Liver (tissue), 9 donors: Measurements from ENCODE around the gene IFT43. TPM values are rescaled to one million over a fixed set of nuclear protein-coding genes. Genes with fewer than 3 reads are reported as not detected.

Experiments used
- DNase-seq: peaks from one replicate; pipeline ENCODE4 v3.0.0-alpha.2; 2017; ENCODE audit warnings: low spot score
- H3K27ac ChIP-seq, 2 donors: one replicate each; pipeline ENCODE4 v1.7.0; 2013; ENCODE audit warnings: inconsistent platforms in 2 of 2, low read length in 2 of 2, control low read depth in 1 of 2, low read depth in 1 of 2, mild to moderate bottlenecking in 1 of 2
- H3K27me3 ChIP-seq, 4 donors: one replicate each; pipeline versions ENCODE4 v1.6.1 to v1.7.0; 2013; ENCODE audit warnings: low read length in 3 of 4, inconsistent platforms in 1 of 4, mild to moderate bottlenecking in 1 of 4, moderate library complexity in 1 of 4; ENCODE audit not compliant: control insufficient read depth in 4 of 4, insufficient read depth in 4 of 4
- H3K36me3 ChIP-seq, 4 donors: one replicate each; pipeline versions ENCODE4 v1.6.1 to v1.7.0; 2013; ENCODE audit warnings: low read length in 3 of 4, mild to moderate bottlenecking in 3 of 4, low read depth in 1 of 4, moderate library complexity in 1 of 4; ENCODE audit not compliant: control insufficient read depth in 4 of 4, insufficient read depth in 3 of 4
- H3K4me1 ChIP-seq, 4 donors: one replicate each; pipeline versions ENCODE4 v1.6.1 to v1.7.0; 2013; ENCODE audit warnings: low read length in 3 of 4, mild to moderate bottlenecking in 3 of 4, moderate library complexity in 1 of 4; ENCODE audit not compliant: control insufficient read depth in 4 of 4, insufficient read depth in 4 of 4
- H3K4me3 ChIP-seq, 3 donors: one replicate each; pipeline versions ENCODE4 v1.6.1 to v1.7.0; 2013; ENCODE audit warnings: low read length in 3 of 3, control low read depth in 1 of 3, low read depth in 1 of 3, mild to moderate bottlenecking in 1 of 3
- H3K9ac ChIP-seq, 2 donors: one replicate each; pipeline ENCODE4 v1.7.0; 2013; ENCODE audit warnings: low read length in 2 of 2, mild to moderate bottlenecking in 2 of 2, moderate library complexity in 2 of 2, control low read depth in 1 of 2, low read depth in 1 of 2
- H3K9me3 ChIP-seq, 4 donors: one replicate each; pipeline versions ENCODE4 v1.6.1 to v1.7.0; 2013; ENCODE audit warnings: low read length in 3 of 4; ENCODE audit not compliant: control insufficient read depth in 4 of 4
- CTCF ChIP-seq: fragments of 150-350 bp; IDR thresholded peaks from 2 replicates; pipeline ENCODE4 v1.5.1; 2017; ENCODE audit warnings: improper control_type of control experiment, low read depth, low read length; ENCODE audit not compliant: missing input control
- EGR1 ChIP-seq, 2 donors: IDR thresholded peaks; 2 replicates each; pipeline ENCODE4 v1.6.1; 2016 to 2018; ENCODE audit warnings: antibody characterized with exemption in 2 of 2, low read depth in 2 of 2
- FOXA1 ChIP-seq: IDR thresholded peaks from 2 replicates; pipeline ENCODE4 v1.6.1; 2016; ENCODE audit warnings: antibody characterized with exemption
- FOXA2 ChIP-seq: IDR thresholded peaks from 2 replicates; pipeline ENCODE4 v1.6.1; 2016; ENCODE audit warnings: antibody characterized with exemption
- GABPA ChIP-seq, 2 donors: IDR thresholded peaks in 1 of 2; conservative IDR thresholded peaks in 1 of 2; 2 replicates each; pipeline ENCODE4 v1.6.1; 2016; ENCODE audit warnings: antibody characterized with exemption in 2 of 2, mild to moderate bottlenecking in 1 of 2, moderate library complexity in 1 of 2
- HNF4A ChIP-seq, 2 donors: conservative IDR thresholded peaks; 2 replicates each; pipeline ENCODE4 v1.6.1; 2016; ENCODE audit warnings: antibody characterized with exemption in 2 of 2, mild to moderate bottlenecking in 2 of 2
- HNF4G ChIP-seq: IDR thresholded peaks from 2 replicates; pipeline ENCODE4 v1.6.1; 2016; ENCODE audit warnings: antibody characterized with exemption
- JUND ChIP-seq, 2 donors: IDR thresholded peaks; 2 replicates each; pipeline ENCODE4 v1.6.1; 2016; ENCODE audit warnings: antibody characterized with exemption in 2 of 2
- NR2F2 ChIP-seq: IDR thresholded peaks from 2 replicates; pipeline ENCODE4 v1.6.1; 2016; ENCODE audit warnings: antibody characterized with exemption
- RAD21 ChIP-seq, 2 donors: IDR thresholded peaks; 2 replicates each; pipeline ENCODE4 v1.6.1; 2016; ENCODE audit warnings: antibody characterized with exemption in 2 of 2, mild to moderate bottlenecking in 2 of 2
- SP1 ChIP-seq: IDR thresholded peaks from 2 replicates; pipeline ENCODE4 v1.6.1; 2018; ENCODE audit warnings: antibody characterized with exemption, mild to moderate bottlenecking
- TAF1 ChIP-seq: conservative IDR thresholded peaks from 2 replicates; pipeline ENCODE4 v1.6.1; 2016; ENCODE audit warnings: antibody characterized with exemption, mild to moderate bottlenecking
- YY1 ChIP-seq: IDR thresholded peaks from 2 replicates; pipeline ENCODE4 v1.6.1; 2016; ENCODE audit warnings: antibody characterized with exemption, mild to moderate bottlenecking
- WGBS: extraction: QIAGEN DNeasy Blood & Tissue Kit; methylation state at CpG from one replicate; pipeline ENCODE4 v1.1.7; 2013; 5-methylcytosine and 5-hydroxymethylcytosine counted together
- polyA plus RNA-seq, 2 donors: library from polyadenylated mRNA; stranded (reverse) in 1 of 2; unstranded in 1 of 2; fragments of 200-250 nt in 1 of 2; fragments of >200 nt in 1 of 2; fragmentation: Nextera tagmentation in 1 of 2; extraction: Ambion mirVana in 1 of 2; gene quantifications; one replicate each; pipeline versions ENCODE4 v1.2.1 to v1.2.3, GENCODE V29; 2013 to 2015
- total RNA-seq, 2 donors: library from RNA; depleted of rRNA; stranded (reverse); fragments of >200 nt; gene quantifications; one replicate each; pipeline ENCODE4 v1.2.3, GENCODE V29; 2014
- TF ChIP-seq, protein P1 (sequence below): IDR thresholded peaks from 2 replicates; pipeline ENCODE4 v1.6.1; 2016; ENCODE audit warnings: antibody characterized with exemption
- TF ChIP-seq, protein P2 (sequence below): IDR thresholded peaks from 2 replicates; pipeline ENCODE4 v1.6.1; 2016; ENCODE audit warnings: antibody characterized with exemption
- TF ChIP-seq, protein P3 (sequence below): IDR thresholded peaks from 2 replicates; pipeline ENCODE4 v1.6.1; 2016; ENCODE audit warnings: antibody characterized with exemption, mild to moderate bottlenecking
- TF ChIP-seq, protein P4 (sequence below): IDR thresholded peaks from 2 replicates; pipeline ENCODE4 v1.6.1; 2016; ENCODE audit warnings: antibody characterized with exemption
- donor health status: healthy.
- donor health status: healthy.
- donor health status: healthy.
- donor health status: healthy.
- donor health status: healthy.

IFT43 gene
- total and polyA plus RNA-seq, 4 donors: 7.8 to 33.6 (median 19.3) TPM

DNA sequence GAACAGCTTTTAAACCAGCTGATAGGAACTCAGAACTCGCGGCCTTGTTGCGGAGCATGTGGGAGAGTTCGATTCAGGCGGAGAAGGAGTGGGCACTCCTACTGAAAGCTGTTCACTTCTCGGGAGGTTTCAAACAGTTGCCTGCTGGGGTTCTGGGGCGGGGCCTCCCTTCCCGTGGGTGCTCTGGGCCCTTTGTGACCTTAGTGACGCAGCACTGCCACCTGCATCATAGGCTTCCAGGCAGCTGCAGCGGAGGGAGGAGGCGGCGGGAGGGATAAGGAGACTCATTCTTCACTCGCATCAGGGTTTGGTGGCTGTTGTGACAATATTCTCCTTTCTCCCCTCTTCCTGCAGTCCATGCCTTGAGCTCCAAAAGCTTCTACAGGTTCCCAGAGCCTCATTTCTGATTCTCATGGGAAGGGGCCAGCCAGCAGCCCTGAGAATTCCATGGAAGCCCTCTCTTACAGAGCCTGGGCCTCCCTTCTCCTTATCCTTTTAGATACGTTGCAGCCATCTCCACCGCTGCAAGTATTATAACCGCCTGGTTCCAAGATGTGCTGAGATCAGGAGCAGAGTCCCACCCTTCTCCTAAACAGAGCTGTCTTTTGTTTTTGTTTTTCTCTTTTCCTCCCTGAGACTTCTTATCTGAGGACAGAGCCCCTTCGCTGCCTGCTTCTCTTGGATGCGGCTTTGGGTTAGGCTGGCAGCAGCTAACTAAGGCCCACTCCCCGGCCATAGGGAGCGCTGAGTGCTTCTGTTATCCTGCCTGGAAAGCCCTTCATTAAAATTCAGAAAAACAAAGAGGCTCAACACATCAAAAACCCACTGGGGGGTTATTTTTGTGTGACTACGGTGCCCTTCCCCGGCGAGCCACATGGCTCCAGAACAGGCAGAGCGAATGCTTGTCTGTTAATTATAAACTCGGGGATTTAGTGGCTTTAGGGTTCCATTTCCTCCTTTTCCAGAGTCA, 98.5 kb downstream of the IFT43 start:
- no peaks in the 10 kb centered on the region for H3K9me3 ChIP-seq
- 89% methylated on average over 25 of the region's 25 CpGs for WGBS
- no peak overlapping the region for H3K4me3 ChIP-seq
- no peaks in the 10 kb centered on the region for H3K27me3 ChIP-seq
- TF ChIP-seq EGR1 (IDR thresholded peaks at IDR 0.05; ENCODE audit: low read depth in 2 of 2): no peak
- TF ChIP-seq, protein P1, sequence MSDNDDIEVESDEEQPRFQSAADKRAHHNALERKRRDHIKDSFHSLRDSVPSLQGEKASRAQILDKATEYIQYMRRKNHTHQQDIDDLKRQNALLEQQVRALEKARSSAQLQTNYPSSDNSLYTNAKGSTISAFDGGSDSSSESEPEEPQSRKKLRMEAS: no peak
- H3K27ac ChIP-seq: no peak overlapping the region
- H3K36me3 ChIP-seq: peaks cover 2 to 9% (median 6%) of the 10 kb centered on the region in 4 donors
- no peak overlapping the region for H3K9ac ChIP-seq
- H3K4me1 ChIP-seq: no peaks in the 10 kb centered on the region
- DNase-seq: no peak

- no peak overlapping the region for H3K27ac ChIP-seq
- H3K9me3 ChIP-seq: no peaks in the 10 kb centered on the region
- H3K4me1 ChIP-seq: no peaks in the 10 kb centered on the region
- H3K27me3 ChIP-seq: no peaks in the 10 kb centered on the region
- no peak overlapping the region for H3K4me3 ChIP-seq
- H3K36me3 ChIP-seq: peaks cover 2 to 9% (median 6%) of the 10 kb centered on the region in 4 donors
- H3K9ac ChIP-seq: no peak overlapping the region
- DNase-seq: no peak
- TF ChIP-seq HNF4A (conservative IDR thresholded peaks at IDR 0.05) (no peak), FOXA2 (no peak), HNF4G (no peak), EGR1 (IDR thresholded peaks at IDR 0.05; ENCODE audit: low read depth in 2 of 2) (no peak), FOXA1 (no peak), TAF1 (no peak), CTCF (no peak), NR2F2 (no peak), RAD21 (IDR thresholded peaks at IDR 0.05) (no peak), JUND (IDR thresholded peaks at IDR 0.05) (no peak), GABPA (IDR thresholded peaks at IDR 0.05 in 1 of 2, conservative IDR thresholded peaks at IDR 0.05 in 1 of 2) (no peak), YY1 (no peak), SP1 (no peak)
- TF ChIP-seq, protein P1: no peak
- TF ChIP-seq, protein P2, sequence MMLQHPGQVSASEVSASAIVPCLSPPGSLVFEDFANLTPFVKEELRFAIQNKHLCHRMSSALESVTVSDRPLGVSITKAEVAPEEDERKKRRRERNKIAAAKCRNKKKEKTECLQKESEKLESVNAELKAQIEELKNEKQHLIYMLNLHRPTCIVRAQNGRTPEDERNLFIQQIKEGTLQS: no peak
- TF ChIP-seq, protein P3, sequence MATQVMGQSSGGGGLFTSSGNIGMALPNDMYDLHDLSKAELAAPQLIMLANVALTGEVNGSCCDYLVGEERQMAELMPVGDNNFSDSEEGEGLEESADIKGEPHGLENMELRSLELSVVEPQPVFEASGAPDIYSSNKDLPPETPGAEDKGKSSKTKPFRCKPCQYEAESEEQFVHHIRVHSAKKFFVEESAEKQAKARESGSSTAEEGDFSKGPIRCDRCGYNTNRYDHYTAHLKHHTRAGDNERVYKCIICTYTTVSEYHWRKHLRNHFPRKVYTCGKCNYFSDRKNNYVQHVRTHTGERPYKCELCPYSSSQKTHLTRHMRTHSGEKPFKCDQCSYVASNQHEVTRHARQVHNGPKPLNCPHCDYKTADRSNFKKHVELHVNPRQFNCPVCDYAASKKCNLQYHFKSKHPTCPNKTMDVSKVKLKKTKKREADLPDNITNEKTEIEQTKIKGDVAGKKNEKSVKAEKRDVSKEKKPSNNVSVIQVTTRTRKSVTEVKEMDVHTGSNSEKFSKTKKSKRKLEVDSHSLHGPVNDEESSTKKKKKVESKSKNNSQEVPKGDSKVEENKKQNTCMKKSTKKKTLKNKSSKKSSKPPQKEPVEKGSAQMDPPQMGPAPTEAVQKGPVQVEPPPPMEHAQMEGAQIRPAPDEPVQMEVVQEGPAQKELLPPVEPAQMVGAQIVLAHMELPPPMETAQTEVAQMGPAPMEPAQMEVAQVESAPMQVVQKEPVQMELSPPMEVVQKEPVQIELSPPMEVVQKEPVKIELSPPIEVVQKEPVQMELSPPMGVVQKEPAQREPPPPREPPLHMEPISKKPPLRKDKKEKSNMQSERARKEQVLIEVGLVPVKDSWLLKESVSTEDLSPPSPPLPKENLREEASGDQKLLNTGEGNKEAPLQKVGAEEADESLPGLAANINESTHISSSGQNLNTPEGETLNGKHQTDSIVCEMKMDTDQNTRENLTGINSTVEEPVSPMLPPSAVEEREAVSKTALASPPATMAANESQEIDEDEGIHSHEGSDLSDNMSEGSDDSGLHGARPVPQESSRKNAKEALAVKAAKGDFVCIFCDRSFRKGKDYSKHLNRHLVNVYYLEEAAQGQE: no peak
- TF ChIP-seq, protein P4, sequence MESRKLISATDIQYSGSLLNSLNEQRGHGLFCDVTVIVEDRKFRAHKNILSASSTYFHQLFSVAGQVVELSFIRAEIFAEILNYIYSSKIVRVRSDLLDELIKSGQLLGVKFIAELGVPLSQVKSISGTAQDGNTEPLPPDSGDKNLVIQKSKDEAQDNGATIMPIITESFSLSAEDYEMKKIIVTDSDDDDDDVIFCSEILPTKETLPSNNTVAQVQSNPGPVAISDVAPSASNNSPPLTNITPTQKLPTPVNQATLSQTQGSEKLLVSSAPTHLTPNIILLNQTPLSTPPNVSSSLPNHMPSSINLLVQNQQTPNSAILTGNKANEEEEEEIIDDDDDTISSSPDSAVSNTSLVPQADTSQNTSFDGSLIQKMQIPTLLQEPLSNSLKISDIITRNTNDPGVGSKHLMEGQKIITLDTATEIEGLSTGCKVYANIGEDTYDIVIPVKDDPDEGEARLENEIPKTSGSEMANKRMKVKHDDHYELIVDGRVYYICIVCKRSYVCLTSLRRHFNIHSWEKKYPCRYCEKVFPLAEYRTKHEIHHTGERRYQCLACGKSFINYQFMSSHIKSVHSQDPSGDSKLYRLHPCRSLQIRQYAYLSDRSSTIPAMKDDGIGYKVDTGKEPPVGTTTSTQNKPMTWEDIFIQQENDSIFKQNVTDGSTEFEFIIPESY: no peak
- WGBS: 87% methylated on average over 3 of the region's 3 CpGs
Observed at GRCh38 chr14:76085358-76085757, 99.8 kb downstream of the IFT43 start.
